OCI-LY7 (cell line): ENCODE results near the gene VIPR2.

Experiments
- EZH2phosphoT487 ChIP-seq: fragments of 200-600 bp; sonication (generic); IDR thresholded peaks from 2 replicates; pipeline ENCODE4 v1.6.1; 2018; ENCODE audit warnings: low read depth, borderline replicate concordance, mild to moderate bottlenecking, mixed run types, antibody characterized with exemption, low read length, moderate library complexity, mixed read lengths
- TF ChIP-seq, protein P1 (sequence below): fragments of 200-600 bp; sonication (generic); conservative IDR thresholded peaks from 2 replicates; pipeline ENCODE4 v1.5.1; 2014; ENCODE audit warnings: mild to moderate bottlenecking, antibody characterized with exemption, low read length, moderate library complexity, mixed read lengths

DNA sequence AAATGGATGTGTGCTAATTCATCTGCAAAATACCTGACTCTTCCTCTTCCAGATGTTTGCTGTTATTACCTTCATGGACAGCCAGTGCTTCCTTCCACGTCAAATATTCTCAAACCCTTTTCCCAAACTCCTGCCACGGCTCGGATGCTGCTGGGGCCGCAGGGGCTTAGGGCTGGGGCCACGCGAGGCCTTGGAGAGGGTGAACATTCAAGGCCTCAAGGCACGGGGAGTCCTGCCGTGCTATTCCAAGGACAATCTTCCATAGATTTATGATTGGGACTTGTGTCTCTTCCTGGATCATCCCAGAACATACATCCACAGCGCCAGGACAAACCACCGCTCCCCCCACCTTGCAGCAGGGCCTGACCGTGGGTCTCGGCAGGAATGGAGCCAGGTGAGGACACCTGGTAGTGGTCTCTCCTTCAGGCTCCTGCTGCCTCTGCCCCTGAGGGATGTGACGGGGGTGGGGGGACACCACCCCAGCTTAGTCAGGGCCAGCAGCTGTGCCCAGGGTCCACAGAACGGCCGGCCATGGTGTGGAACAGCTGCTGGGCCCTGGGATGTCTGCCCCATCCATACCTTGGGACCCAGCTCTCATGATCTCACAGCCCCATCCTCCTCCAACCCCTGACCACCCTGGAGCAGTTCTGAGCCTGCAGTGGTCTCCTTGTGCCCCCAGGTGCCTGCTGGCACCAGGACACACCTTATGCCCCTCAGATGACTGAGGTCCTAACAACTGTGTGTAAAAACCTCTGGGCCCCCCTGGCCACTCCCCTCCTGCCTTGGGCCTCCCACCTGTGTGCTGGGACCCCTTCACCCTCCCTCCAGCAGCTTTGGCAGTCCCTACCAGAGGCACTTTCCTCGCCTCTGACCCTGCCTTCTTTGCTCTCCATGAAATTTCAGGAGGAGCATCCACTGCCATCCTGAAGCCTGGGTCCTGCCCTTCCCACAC, 16.7 kb downstream of the VIPR2 start:
- no peak for TF ChIP-seq EZH2phosphoT487
- TF ChIP-seq, protein P1, sequence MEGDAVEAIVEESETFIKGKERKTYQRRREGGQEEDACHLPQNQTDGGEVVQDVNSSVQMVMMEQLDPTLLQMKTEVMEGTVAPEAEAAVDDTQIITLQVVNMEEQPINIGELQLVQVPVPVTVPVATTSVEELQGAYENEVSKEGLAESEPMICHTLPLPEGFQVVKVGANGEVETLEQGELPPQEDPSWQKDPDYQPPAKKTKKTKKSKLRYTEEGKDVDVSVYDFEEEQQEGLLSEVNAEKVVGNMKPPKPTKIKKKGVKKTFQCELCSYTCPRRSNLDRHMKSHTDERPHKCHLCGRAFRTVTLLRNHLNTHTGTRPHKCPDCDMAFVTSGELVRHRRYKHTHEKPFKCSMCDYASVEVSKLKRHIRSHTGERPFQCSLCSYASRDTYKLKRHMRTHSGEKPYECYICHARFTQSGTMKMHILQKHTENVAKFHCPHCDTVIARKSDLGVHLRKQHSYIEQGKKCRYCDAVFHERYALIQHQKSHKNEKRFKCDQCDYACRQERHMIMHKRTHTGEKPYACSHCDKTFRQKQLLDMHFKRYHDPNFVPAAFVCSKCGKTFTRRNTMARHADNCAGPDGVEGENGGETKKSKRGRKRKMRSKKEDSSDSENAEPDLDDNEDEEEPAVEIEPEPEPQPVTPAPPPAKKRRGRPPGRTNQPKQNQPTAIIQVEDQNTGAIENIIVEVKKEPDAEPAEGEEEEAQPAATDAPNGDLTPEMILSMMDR, result no peak
